WTC11 (cell line): ENCODE data around the gene UNC13C. TPM values are rescaled to one million over a fixed set of nuclear protein-coding genes. Genes with fewer than 3 reads are reported as not detected.

Source experiments
- ATAC-seq: fragments of 200-7000 bp; cut with Tn5 transposase; 2 replicates; pipeline ENCODE4 v1.10.0; 2021; ENCODE audit warnings: mild to moderate bottlenecking, moderate library complexity
- CTCF ChIA-PET: fragments of 300-600 bp; sonication (Branson Sonifier 250); formaldehyde crosslinking; loops from one replicate; lab custom pipeline; 2021; ENCODE audit warnings: antibody characterized with exemption; lab: Charles Lee
- POLR2A ChIA-PET: fragments of 350-600 bp; sonication (Branson Sonifier 250); formaldehyde crosslinking; loops from one replicate; lab custom pipeline; 2021; ENCODE audit warnings: antibody characterized with exemption; lab: Charles Lee
- DNase-seq: peaks from one replicate; pipeline ENCODE4 v3.0.0; 2021; ENCODE audit warnings: low spot score
- H3K27ac Mint-ChIP-seq: 2 replicates; pipeline ENCODE4 v1.8.0; 2021; ENCODE audit warnings: mixed read lengths
- H3K27me3 Mint-ChIP-seq: 2 replicates; pipeline ENCODE4 v1.8.0; 2021; ENCODE audit warnings: low read depth, mild to moderate bottlenecking, moderate library complexity, mixed read lengths
- H3K36me3 Mint-ChIP-seq: 2 replicates; pipeline ENCODE4 v1.8.0; 2021; ENCODE audit warnings: mixed read lengths
- H3K4me1 Mint-ChIP-seq: 2 replicates; pipeline ENCODE4 v1.8.0; 2022; ENCODE audit warnings: mixed read lengths
- H3K4me3 Mint-ChIP-seq: 2 replicates; pipeline ENCODE4 v1.8.0; 2021; ENCODE audit warnings: mild to moderate bottlenecking, moderate library complexity, mixed read lengths
- H3K9me3 Mint-ChIP-seq: 2 replicates; pipeline ENCODE4 v1.8.0; 2021; ENCODE audit warnings: mixed read lengths
- CDX4 ChIP-seq: fragments of 250-450 bp; sonication (Bioruptor Pico); IDR thresholded peaks from 2 replicates; pipeline ENCODE4 v1.9.0; 2021; ENCODE audit warnings: moderate library complexity, mild to moderate bottlenecking, inconsistent platforms, borderline replicate concordance
- FOXK1 ChIP-seq: sonication (generic); formaldehyde crosslinking; IDR thresholded peaks from 2 replicates; pipeline ENCODE4 v1.8.0; 2022; ENCODE audit warnings: mild to moderate bottlenecking, moderate library complexity, missing genetic modification reagents
- JAZF1 ChIP-seq: fragments of 250-450 bp; sonication (Bioruptor Pico); IDR thresholded peaks from 2 replicates; pipeline ENCODE4 v1.9.0; 2021; ENCODE audit warnings: moderate library complexity, mild to moderate bottlenecking, inconsistent platforms
- JUN ChIP-seq: sonication (generic); formaldehyde crosslinking; IDR thresholded peaks from 2 replicates; pipeline ENCODE4 v1.8.0; 2023; ENCODE audit warnings: mild to moderate bottlenecking, missing genetic modification reagents
- MLX ChIP-seq: sonication (generic); formaldehyde crosslinking; IDR thresholded peaks from 2 replicates; pipeline ENCODE4 v1.8.1; 2023; ENCODE audit warnings: mild to moderate bottlenecking, missing genetic modification reagents, moderate library complexity
- SMAD4 ChIP-seq: sonication (generic); formaldehyde crosslinking; IDR thresholded peaks from 2 replicates; pipeline ENCODE4 v1.8.0; 2022; ENCODE audit warnings: mild to moderate bottlenecking, missing genetic modification reagents
- SP1 ChIP-seq: sonication (generic); formaldehyde crosslinking; conservative IDR thresholded peaks from 2 replicates; pipeline ENCODE4 v1.8.1; 2022; ENCODE audit warnings: missing genetic modification reagents
- TCF7 ChIP-seq: sonication (generic); formaldehyde crosslinking; IDR thresholded peaks from 2 replicates; pipeline ENCODE4 v1.8.0; 2022; ENCODE audit warnings: mild to moderate bottlenecking, low read depth, missing genetic modification reagents, moderate library complexity
- TEAD1 ChIP-seq: sonication (generic); formaldehyde crosslinking; IDR thresholded peaks from 2 replicates; pipeline ENCODE4 v1.8.0; 2022; ENCODE audit warnings: mild to moderate bottlenecking, missing genetic modification reagents
- USF1 ChIP-seq: sonication (generic); formaldehyde crosslinking; IDR thresholded peaks from 2 replicates; pipeline ENCODE4 v1.8.0; 2022; ENCODE audit warnings: mild to moderate bottlenecking, missing genetic modification reagents
- ZNF121 ChIP-seq: sonication (generic); formaldehyde crosslinking; IDR thresholded peaks from 2 replicates; pipeline ENCODE4 v1.8.0; 2023; ENCODE audit warnings: missing genetic modification reagents
- ZNF263 ChIP-seq: sonication (generic); formaldehyde crosslinking; IDR thresholded peaks from 2 replicates; pipeline ENCODE4 v1.8.1; 2022; ENCODE audit warnings: low read depth, mild to moderate bottlenecking, moderate library complexity, missing genetic modification reagents
- ZNF281 ChIP-seq: sonication (generic); formaldehyde crosslinking; IDR thresholded peaks from 2 replicates; pipeline ENCODE4 v1.8.0; 2023; ENCODE audit warnings: mild to moderate bottlenecking, missing genetic modification reagents
- ZNF416 ChIP-seq: fragments of 250-450 bp; sonication (Bioruptor Pico); IDR thresholded peaks from 2 replicates; pipeline ENCODE4 v1.9.0; 2021; ENCODE audit warnings: mild to moderate bottlenecking, inconsistent platforms
- total RNA-seq: library from RNA; stranded (reverse); gene quantifications from 3 replicates; pipeline ENCODE4 v1.2.3, GENCODE V29; 2021
- TF ChIP-seq, protein P1 (sequence below): sonication (generic); formaldehyde crosslinking; IDR thresholded peaks from 2 replicates; pipeline ENCODE4 v1.8.0; 2022; ENCODE audit warnings: mild to moderate bottlenecking, missing genetic modification reagents
- TF ChIP-seq, protein P2 (sequence below): fragments of 250-450 bp; sonication (Bioruptor Pico); IDR thresholded peaks from 2 replicates; pipeline ENCODE4 v1.8.0; 2021; ENCODE audit warnings: mild to moderate bottlenecking
- TF ChIP-seq, protein P3 (sequence below): sonication (generic); formaldehyde crosslinking; IDR thresholded peaks from 2 replicates; pipeline ENCODE4 v1.8.0; 2023; ENCODE audit warnings: missing genetic modification reagents
- TF ChIP-seq, protein P4 (sequence below): fragments of 250-450 bp; sonication (Bioruptor Pico); IDR thresholded peaks from 2 replicates; pipeline ENCODE4 v2.1.2; 2022; ENCODE audit warnings: mild to moderate bottlenecking, moderate library complexity
- TF ChIP-seq, protein P5 (sequence below): sonication (generic); formaldehyde crosslinking; IDR thresholded peaks from 2 replicates; pipeline ENCODE4 v1.8.1; 2022; ENCODE audit warnings: missing genetic modification reagents, borderline replicate concordance
- TF ChIP-seq, protein P6 (sequence below): sonication (generic); formaldehyde crosslinking; IDR thresholded peaks from 2 replicates; pipeline ENCODE4 v1.8.1; 2023; ENCODE audit warnings: mild to moderate bottlenecking, missing genetic modification reagents

UNC13C gene
- total RNA-seq, 1 experiment from 2014 or later, result 0.07 TPM

DNA sequence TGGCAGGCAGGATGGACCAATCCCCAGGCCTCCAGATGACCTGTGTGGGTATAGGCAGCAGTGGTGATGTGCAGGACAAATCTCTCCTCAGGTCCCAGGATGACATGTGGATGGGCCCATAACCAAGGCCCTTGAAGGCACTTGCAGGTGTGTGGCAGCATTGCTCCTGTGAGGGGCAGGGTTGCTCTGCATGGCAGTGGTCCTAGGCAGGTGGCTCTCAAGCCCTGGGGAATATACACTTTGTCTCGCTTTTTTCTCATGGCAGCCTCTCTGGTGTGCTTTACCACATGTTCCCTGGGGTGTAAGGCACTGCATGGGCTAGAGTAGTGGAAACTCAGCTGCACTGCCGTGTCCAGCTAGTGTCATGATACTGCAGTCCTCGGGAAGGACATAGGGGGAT lies 503.6 kb downstream of the UNC13C start:
- Mint-ChIP-seq H3K9me3 (peaks cover 9% of the 10 kb centered on the region), H3K4me1 (peaks cover 8% of the 10 kb centered on the region), H3K27me3 (no peaks in the 10 kb centered on the region), H3K27ac (no peak overlapping the region), H3K36me3 (no peaks in the 10 kb centered on the region), H3K4me3 (no peak overlapping the region)
- peak; percentile 96 for TF ChIP-seq ZNF121 (CRISPR knock-in tag)
- TF ChIP-seq, protein P1, sequence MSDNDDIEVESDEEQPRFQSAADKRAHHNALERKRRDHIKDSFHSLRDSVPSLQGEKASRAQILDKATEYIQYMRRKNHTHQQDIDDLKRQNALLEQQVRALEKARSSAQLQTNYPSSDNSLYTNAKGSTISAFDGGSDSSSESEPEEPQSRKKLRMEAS (CRISPR knock-in tag), result no peak
- peak; percentile 18 for DNase-seq
- peak; percentile 68 for ATAC-seq
- POLR2A ChIA-PET, result interaction anchor here (0.6 kb wide), 1 partner anchor 870 kb away, joined by 3 read pairs; no protein-coding TSS in a partner anchor
- CTCF ChIA-PET, result no interaction called here

DNA sequence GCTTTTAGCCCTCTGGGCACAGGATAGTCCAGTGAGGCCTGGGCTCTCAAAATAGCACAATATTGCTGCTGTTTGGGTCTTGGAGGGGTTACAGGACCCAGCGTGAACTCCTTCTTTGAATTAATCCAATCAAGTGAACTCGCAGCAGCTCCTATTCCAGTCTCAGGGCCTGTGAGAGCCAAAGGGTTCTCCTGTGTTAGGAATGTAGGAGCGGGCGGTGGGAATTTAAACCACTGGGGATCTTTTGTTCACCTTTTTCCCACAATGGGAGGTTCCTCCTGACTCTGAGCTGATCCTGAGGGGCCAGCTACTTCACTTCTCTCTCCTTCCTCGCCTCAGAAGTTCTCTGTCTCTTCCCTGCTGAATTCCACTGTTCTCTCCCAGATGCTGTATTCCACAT lies 504.0 kb downstream of the UNC13C start:
- peaks cover 9% of the 10 kb centered on the region for H3K9me3 Mint-ChIP-seq

DNA sequence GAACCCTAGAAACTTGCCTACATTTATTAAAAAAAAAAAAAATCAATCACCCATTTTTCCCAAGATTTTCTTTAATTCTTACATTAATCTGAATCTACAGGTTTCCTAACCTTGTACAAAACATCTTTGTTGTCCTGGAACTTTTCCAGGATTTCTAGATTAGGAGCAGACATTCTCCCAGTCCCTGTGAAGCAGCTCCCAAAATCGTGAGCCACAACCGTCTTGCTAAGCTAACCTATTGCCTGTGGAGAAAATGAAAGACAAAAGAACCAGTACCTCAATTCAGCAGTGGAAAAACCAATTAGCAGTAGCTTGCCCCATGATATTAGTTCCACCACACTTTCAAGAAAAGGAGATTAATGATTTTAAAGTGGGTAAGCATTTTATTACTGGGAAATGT lies 522.1 kb downstream of the UNC13C start:
- CTCF ChIA-PET, result no interaction called here
- Mint-ChIP-seq H3K9me3 (peaks cover 5% of the 10 kb centered on the region), H3K27ac (peak overlapping the region; percentile 13; the same call in 1 of the 2 replicates), H3K4me3 (no peak overlapping the region), H3K4me1 (peaks cover 28% of the 10 kb centered on the region), H3K27me3 (no peaks in the 10 kb centered on the region), H3K36me3 (no peaks in the 10 kb centered on the region)
- ATAC-seq, result peak; percentile 65
- POLR2A ChIA-PET, result no interaction called here
- DNase-seq, result no peak
- TF ChIP-seq ZNF281 (CRISPR knock-in tag) (no peak), ZNF416 (CRISPR knock-in tag) (no peak), TEAD1 (CRISPR knock-in tag) (no peak), CDX4 (no peak), MLX (CRISPR knock-in tag) (no peak), SP1 (CRISPR knock-in tag) (no peak)
- TF ChIP-seq, protein P2, sequence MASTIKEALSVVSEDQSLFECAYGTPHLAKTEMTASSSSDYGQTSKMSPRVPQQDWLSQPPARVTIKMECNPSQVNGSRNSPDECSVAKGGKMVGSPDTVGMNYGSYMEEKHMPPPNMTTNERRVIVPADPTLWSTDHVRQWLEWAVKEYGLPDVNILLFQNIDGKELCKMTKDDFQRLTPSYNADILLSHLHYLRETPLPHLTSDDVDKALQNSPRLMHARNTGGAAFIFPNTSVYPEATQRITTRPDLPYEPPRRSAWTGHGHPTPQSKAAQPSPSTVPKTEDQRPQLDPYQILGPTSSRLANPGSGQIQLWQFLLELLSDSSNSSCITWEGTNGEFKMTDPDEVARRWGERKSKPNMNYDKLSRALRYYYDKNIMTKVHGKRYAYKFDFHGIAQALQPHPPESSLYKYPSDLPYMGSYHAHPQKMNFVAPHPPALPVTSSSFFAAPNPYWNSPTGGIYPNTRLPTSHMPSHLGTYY (CRISPR knock-in tag), result no peak
- TF ChIP-seq, protein P3, sequence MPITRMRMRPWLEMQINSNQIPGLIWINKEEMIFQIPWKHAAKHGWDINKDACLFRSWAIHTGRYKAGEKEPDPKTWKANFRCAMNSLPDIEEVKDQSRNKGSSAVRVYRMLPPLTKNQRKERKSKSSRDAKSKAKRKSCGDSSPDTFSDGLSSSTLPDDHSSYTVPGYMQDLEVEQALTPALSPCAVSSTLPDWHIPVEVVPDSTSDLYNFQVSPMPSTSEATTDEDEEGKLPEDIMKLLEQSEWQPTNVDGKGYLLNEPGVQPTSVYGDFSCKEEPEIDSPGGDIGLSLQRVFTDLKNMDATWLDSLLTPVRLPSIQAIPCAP (CRISPR knock-in tag), result no peak

More for the DNA sequence above, 504.0 kb downstream of the UNC13C start:
- peaks cover 8% of the 10 kb centered on the region for H3K4me1 Mint-ChIP-seq
- H3K4me3 Mint-ChIP-seq, result no peak overlapping the region
- ATAC-seq, result peak; percentile 80
- no peaks in the 10 kb centered on the region for H3K27me3 Mint-ChIP-seq
- DNase-seq, result peak; percentile 20
- ChIA-PET CTCF (no interaction called here), POLR2A (interaction anchor here (0.6 kb wide), 1 partner anchor 870 kb away, joined by 3 read pairs; no protein-coding TSS in a partner anchor)
- no peaks in the 10 kb centered on the region for H3K36me3 Mint-ChIP-seq
- TF ChIP-seq, protein P4, sequence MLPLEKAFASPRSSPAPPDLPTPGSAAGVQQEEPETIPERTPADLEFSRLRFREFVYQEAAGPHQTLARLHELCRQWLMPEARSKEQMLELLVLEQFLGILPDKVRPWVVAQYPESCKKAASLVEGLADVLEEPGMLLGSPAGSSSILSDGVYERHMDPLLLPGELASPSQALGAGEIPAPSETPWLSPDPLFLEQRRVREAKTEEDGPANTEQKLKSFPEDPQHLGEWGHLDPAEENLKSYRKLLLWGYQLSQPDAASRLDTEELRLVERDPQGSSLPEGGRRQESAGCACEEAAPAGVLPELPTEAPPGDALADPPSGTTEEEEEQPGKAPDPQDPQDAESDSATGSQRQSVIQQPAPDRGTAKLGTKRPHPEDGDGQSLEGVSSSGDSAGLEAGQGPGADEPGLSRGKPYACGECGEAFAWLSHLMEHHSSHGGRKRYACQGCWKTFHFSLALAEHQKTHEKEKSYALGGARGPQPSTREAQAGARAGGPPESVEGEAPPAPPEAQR (CRISPR knock-in tag), result no peak
- TF ChIP-seq JUN (CRISPR knock-in tag) (no peak), SMAD4 (no peak), SP1 (CRISPR knock-in tag) (no peak), JAZF1 (CRISPR knock-in tag) (no peak), USF1 (CRISPR knock-in tag) (no peak), TCF7 (no peak), ZNF263 (CRISPR knock-in tag) (no peak), FOXK1 (CRISPR knock-in tag) (no peak)
- TF ChIP-seq, protein P5, sequence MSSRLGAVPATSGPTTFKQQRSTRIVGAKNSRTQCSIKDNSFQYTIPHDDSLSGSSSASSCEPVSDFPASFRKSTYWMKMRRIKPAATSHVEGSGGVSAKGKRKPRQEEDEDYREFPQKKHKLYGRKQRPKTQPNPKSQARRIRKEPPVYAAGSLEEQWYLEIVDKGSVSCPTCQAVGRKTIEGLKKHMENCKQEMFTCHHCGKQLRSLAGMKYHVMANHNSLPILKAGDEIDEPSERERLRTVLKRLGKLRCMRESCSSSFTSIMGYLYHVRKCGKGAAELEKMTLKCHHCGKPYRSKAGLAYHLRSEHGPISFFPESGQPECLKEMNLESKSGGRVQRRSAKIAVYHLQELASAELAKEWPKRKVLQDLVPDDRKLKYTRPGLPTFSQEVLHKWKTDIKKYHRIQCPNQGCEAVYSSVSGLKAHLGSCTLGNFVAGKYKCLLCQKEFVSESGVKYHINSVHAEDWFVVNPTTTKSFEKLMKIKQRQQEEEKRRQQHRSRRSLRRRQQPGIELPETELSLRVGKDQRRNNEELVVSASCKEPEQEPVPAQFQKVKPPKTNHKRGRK (CRISPR knock-in tag), result no peak
- TF ChIP-seq, protein P6, sequence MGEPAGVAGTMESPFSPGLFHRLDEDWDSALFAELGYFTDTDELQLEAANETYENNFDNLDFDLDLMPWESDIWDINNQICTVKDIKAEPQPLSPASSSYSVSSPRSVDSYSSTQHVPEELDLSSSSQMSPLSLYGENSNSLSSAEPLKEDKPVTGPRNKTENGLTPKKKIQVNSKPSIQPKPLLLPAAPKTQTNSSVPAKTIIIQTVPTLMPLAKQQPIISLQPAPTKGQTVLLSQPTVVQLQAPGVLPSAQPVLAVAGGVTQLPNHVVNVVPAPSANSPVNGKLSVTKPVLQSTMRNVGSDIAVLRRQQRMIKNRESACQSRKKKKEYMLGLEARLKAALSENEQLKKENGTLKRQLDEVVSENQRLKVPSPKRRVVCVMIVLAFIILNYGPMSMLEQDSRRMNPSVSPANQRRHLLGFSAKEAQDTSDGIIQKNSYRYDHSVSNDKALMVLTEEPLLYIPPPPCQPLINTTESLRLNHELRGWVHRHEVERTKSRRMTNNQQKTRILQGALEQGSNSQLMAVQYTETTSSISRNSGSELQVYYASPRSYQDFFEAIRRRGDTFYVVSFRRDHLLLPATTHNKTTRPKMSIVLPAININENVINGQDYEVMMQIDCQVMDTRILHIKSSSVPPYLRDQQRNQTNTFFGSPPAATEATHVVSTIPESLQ (CRISPR knock-in tag), result no peak
- H3K27ac Mint-ChIP-seq, result no peak overlapping the region
